Measurements from ENCODE around the gene KAZN. TPM values are rescaled to one million over a fixed set of nuclear protein-coding genes. Genes with fewer than 3 reads are reported as not detected.

KAZN gene
- total RNA-seq, 4 donors from 2014 or later = 0.77 to 12.3 (median 4.9) TPM

DNA sequence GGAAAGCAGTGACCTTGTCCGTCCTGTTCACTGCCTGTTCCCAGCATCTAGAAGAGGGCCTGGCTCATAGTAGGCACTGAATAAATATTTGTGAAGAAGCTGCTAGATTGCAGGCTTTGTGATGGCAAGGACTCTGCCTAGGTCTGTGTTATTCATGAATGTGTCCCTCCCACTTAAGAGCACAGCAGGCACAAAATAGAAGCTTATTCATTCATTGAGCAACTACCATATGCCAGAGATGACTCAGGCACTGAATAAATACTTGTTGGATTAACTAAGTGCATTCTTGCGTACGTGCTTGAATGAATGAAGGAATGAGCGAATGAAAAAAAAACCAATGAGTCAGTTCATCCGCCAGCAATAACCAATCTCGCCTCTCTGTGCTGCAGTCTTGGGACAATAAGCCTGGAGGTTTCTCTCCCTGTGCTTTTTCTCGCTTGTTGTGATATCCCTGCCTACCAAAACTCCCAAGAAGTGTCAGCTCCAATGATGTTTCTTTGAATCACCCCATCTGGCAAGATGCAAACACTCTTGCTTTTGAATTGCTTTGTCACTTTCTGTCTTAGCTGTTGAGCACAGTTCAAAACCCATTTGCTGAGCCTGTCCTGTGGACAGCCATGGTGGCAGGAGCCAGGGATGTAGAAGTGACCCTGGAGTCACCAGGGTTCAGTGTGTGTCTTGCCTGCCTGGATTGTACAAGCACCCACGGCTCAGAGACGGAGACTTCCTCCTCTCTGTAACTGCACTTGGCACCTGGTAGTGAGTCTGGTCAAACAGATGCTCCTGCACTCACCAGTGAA, 143.9 kb downstream of the KAZN start:
- Histone ChIP-seq H3K9me3 (no peaks in the 10 kb centered on the region), H3K27me3 (peaks cover 0 to 5% of the 10 kb centered on the region in 2 donors), H3K27ac (no peak overlapping the region), H3K4me1 (no peaks in the 10 kb centered on the region), H3K4me3 (no peak overlapping the region), H3K36me3 (no peaks in the 10 kb centered on the region)
- TF ChIP-seq, protein P1, sequence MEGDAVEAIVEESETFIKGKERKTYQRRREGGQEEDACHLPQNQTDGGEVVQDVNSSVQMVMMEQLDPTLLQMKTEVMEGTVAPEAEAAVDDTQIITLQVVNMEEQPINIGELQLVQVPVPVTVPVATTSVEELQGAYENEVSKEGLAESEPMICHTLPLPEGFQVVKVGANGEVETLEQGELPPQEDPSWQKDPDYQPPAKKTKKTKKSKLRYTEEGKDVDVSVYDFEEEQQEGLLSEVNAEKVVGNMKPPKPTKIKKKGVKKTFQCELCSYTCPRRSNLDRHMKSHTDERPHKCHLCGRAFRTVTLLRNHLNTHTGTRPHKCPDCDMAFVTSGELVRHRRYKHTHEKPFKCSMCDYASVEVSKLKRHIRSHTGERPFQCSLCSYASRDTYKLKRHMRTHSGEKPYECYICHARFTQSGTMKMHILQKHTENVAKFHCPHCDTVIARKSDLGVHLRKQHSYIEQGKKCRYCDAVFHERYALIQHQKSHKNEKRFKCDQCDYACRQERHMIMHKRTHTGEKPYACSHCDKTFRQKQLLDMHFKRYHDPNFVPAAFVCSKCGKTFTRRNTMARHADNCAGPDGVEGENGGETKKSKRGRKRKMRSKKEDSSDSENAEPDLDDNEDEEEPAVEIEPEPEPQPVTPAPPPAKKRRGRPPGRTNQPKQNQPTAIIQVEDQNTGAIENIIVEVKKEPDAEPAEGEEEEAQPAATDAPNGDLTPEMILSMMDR (IDR thresholded peaks at IDR 0.05) = no peak
- no peak for TF ChIP-seq POLR2A (IDR thresholded peaks at IDR 0.05)
- intact Hi-C loops (cut with DNase I; ENCODE audit: low total_unique reads) = no loop called here
- no peak for DNase-seq

DNA sequence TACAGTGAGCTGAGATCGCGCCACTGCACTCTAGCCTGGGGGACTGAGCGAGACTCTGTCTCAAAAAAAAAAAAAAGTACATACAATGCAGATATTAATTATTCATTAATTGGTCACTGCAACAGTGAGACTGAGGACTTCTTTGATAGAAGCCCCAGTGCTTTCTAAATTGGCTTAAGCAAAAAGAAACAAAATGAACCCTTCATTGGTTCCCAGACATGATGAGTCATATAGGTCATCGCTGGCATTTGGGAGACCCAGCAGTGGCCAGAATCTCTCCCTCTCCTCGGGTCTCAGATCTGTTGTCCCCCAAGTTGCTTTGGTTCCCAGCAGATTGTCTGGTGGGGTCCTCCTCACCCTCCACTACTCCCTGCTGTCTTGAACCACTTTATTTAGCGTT, 144.9 kb downstream of the KAZN start:
- DNase-seq = no peak
- no peaks in the 10 kb centered on the region for H3K36me3 ChIP-seq
- intact Hi-C loops (cut with DNase I; ENCODE audit: low total_unique reads) = no loop called here
- TF ChIP-seq, protein P1 (IDR thresholded peaks at IDR 0.05) = no peak
- TF ChIP-seq POLR2A (IDR thresholded peaks at IDR 0.05) = no peak
- H3K4me1 ChIP-seq = no peaks in the 10 kb centered on the region
- H3K27ac ChIP-seq = no peak overlapping the region
- no peak overlapping the region for H3K4me3 ChIP-seq
- H3K27me3 ChIP-seq = peaks cover 0 to 5% of the 10 kb centered on the region in 2 donors
- H3K9me3 ChIP-seq = no peaks in the 10 kb centered on the region

DNA sequence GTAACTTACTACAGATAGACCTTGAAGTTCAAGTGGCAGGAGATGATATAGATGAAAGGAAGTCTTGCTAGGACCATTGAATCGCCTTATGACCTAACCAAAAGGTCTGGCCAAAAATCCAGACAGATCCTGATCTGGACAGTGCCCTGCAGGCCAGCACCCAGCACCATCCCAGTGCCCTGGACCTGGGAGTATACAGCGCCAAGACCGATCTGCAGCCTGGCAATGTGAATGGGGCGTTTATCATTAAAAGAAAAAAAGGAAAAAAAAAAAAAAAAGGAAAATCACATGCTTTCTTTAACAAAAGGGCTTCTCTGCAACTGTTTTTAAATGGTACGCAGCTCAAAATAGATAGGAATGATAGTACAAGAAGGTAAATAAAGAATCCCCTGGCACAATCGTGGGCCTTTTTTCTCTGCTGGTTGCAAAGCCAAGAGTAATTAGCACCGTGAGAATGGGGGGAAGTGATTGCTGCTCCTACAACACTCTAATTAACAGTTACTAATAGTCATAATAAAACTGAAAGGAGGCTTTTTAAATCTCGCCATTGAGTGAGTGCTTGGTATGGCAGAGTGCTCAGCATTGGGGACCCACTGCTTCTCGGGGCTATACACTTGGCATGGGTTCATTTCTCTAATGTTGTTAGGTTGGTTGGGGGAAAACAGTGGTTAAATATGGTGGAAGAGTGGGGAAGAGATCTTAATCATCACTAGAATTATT, 146.7 kb downstream of the KAZN start:
- TF ChIP-seq POLR2A (IDR thresholded peaks at IDR 0.05) = no peak
- TF ChIP-seq, protein P1 (IDR thresholded peaks at IDR 0.05) = no peak
- intact Hi-C loops (cut with DNase I; ENCODE audit: low total_unique reads) = no loop called here
- no peak for DNase-seq
- no peaks in the 10 kb centered on the region for H3K9me3 ChIP-seq
- no peak overlapping the region for H3K27ac ChIP-seq
- no peaks in the 10 kb centered on the region for H3K4me1 ChIP-seq
- no peaks in the 10 kb centered on the region for H3K36me3 ChIP-seq
- no peak overlapping the region for H3K4me3 ChIP-seq
- no peaks in the 10 kb centered on the region for H3K27me3 ChIP-seq

DNA sequence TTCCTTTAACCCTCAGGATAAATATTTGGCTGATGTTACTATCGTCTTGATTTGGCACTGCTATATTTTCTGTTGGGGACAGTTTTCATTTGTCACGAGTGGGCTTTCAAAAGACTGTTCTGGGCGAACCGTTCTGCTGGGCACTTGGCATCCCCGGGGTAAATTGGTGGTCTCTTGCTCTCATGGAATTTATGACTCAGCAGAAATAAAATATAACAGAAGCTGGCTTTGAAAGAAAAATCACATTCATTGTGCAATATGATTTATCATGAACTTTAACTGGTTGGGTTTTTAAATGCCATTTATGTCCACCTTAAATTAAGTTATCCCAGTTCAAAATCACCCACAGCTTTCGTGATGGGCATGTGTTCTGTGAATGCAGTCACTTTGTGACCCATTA, 147.3 kb downstream of the KAZN start:
- H3K4me3 ChIP-seq = no peak overlapping the region
- no peaks in the 10 kb centered on the region for H3K4me1 ChIP-seq
- no peak for DNase-seq
- H3K27me3 ChIP-seq = no peaks in the 10 kb centered on the region
- TF ChIP-seq, protein P1 (IDR thresholded peaks at IDR 0.05) = no peak
- no peak for TF ChIP-seq POLR2A (IDR thresholded peaks at IDR 0.05)
- no peaks in the 10 kb centered on the region for H3K36me3 ChIP-seq
- intact Hi-C loops (cut with DNase I; ENCODE audit: low total_unique reads) = no loop called here
- H3K27ac ChIP-seq = no peak overlapping the region
- H3K9me3 ChIP-seq = no peaks in the 10 kb centered on the region

DNA sequence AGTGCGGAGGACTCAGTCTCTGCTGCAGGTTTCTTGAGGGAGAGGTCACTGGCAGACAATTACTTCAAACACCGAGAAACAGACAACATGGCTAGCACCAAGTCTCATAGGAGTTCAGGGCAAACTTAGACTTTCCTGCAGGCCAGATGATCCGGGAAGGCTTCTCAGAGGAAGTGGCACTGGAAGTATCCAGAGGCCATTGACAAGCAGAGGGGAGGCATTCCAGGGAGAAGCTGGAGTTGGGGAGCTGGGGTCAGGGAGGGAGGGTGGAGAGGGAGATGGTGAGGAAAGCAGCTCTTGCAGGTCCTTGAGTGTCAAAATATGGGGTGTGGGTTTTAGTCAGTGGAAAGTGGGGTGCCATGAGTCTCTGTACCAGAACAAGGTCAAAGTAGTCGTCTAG, 147.9 kb downstream of the KAZN start:
- Histone ChIP-seq H3K4me3 (no peak overlapping the region), H3K27ac (no peak overlapping the region), H3K4me1 (no peaks in the 10 kb centered on the region), H3K36me3 (no peaks in the 10 kb centered on the region), H3K27me3 (no peaks in the 10 kb centered on the region), H3K9me3 (no peaks in the 10 kb centered on the region)
- TF ChIP-seq POLR2A (IDR thresholded peaks at IDR 0.05) = no peak
- TF ChIP-seq, protein P1 (IDR thresholded peaks at IDR 0.05) = no peak
- DNase-seq = no peak
- intact Hi-C loops (cut with DNase I; ENCODE audit: low total_unique reads) = no loop called here
